Loucy (cell line): ENCODE measurements around the gene MOV10L1.
A peak's percentile ranks its signal among the peaks of the same experiment; 100 is the strongest.

Experiments
- H2AFZ ChIP-seq: fragments of 200-600 bp; sonication (generic); 2 replicates; pipeline ENCODE4 v1.6.0; 2016; ENCODE audit warnings: antibody characterized with exemption, mild to moderate bottlenecking, low read length, moderate library complexity
- H3F3A ChIP-seq: fragments of 200-600 bp; 2 replicates; pipeline ENCODE4 v1.6.0; 2016; ENCODE audit warnings: antibody characterized with exemption, low read depth, mild to moderate bottlenecking
- H3K27me3 ChIP-seq: fragments of 200-600 bp; sonication (generic); 2 replicates; pipeline ENCODE4 v1.6.1; 2014; ENCODE audit warnings: low read length, mild to moderate bottlenecking; ENCODE audit not compliant: insufficient read depth, poor library complexity, severe bottlenecking
- H3K36me3 ChIP-seq: fragments of 200-600 bp; sonication (generic); 2 replicates; pipeline ENCODE4 v1.6.1; 2016; ENCODE audit warnings: low read length; ENCODE audit not compliant: insufficient read depth
- H3K4me1 ChIP-seq: fragments of 200-600 bp; sonication (generic); 2 replicates; pipeline ENCODE4 v1.5.1; 2014; ENCODE audit warnings: low read length, mild to moderate bottlenecking; ENCODE audit not compliant: insufficient read depth, poor library complexity, severe bottlenecking
- H3K4me2 ChIP-seq: fragments of 200-600 bp; sonication (generic); 2 replicates; pipeline ENCODE4 v1.6.0; 2014; ENCODE audit warnings: antibody characterized with exemption, low read length, low read depth, mild to moderate bottlenecking; ENCODE audit not compliant: poor library complexity, severe bottlenecking
- H3K4me3 ChIP-seq: fragments of 200-600 bp; sonication (generic); 2 replicates; pipeline ENCODE4 v1.5.1; 2014; ENCODE audit warnings: low read length, mild to moderate bottlenecking, mixed read lengths; ENCODE audit not compliant: poor library complexity, severe bottlenecking
- H3K79me2 ChIP-seq: fragments of 200-600 bp; sonication (generic); 2 replicates; pipeline ENCODE4 v1.6.1; 2014; ENCODE audit warnings: low read length; ENCODE audit not compliant: insufficient read depth
- H3K9ac ChIP-seq: fragments of 200-600 bp; sonication (generic); 2 replicates; pipeline ENCODE4 v1.6.0; 2014; ENCODE audit warnings: mild to moderate bottlenecking, low read depth, low read length, moderate library complexity; ENCODE audit not compliant: poor library complexity, severe bottlenecking
- H3K9me2 ChIP-seq: fragments of 200-600 bp; sonication (generic); replicated peaks from 2 replicates; pipeline ENCODE4 v1.6.1; 2016; ENCODE audit warnings: low read depth, low read length, mixed read lengths
- H3K9me3 ChIP-seq: fragments of 200-600 bp; sonication (generic); 2 replicates; pipeline ENCODE4 v1.6.1; 2014; ENCODE audit warnings: mild to moderate bottlenecking, antibody characterized with exemption, low read length, low read depth; ENCODE audit not compliant: insufficient read depth
- H4K20me1 ChIP-seq: fragments of 200-600 bp; sonication (generic); 2 replicates; pipeline ENCODE4 v1.6.0; 2014; ENCODE audit warnings: antibody characterized with exemption, low read length, mild to moderate bottlenecking; ENCODE audit not compliant: insufficient read depth, poor library complexity, severe bottlenecking
- EZH2phosphoT487 ChIP-seq: fragments of 200-600 bp; IDR thresholded peaks from 2 replicates; pipeline ENCODE4 v1.6.1; 2018; ENCODE audit warnings: antibody characterized with exemption, mild to moderate bottlenecking, moderate library complexity, borderline replicate concordance
- TF ChIP-seq, protein P1 (sequence below): fragments of 200-600 bp; sonication (generic); conservative IDR thresholded peaks from 2 replicates; pipeline ENCODE4 v1.5.1; 2014; ENCODE audit warnings: mild to moderate bottlenecking, antibody characterized with exemption, low read length

MOV10L1 gene

DNA sequence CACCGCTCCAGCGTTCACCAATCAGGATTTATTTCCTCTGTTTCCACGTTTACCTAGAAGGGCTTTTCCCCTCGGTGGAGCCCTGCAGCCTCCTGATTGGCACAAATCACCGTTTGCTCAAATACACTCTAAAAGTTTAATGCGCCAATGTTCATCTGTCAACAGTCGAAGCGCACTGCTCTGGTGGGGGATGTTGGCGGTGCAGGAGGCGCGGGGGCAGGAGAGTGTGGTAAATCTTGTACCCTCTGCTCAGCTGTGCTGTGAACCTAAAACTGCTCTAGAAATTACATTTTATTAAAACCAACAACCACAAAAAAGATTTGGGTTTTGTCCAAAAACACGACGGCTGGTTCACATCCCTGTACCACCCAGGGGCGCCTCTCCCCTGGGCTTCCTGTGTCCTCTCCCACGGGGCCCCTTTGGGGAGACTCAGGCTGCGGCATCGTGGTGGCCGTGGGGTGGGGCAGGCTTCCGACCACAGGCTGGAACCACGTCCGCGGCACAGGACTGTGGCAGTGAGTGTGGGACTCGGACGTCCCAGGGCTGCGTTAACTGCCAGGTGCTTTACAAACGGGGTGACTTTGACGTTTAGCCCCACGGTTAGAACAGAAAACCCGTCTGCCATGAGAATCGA, 45.2 kb upstream of the MOV10L1 start:
- Histone ChIP-seq H3K9ac (no peak overlapping the region), H3K9me2 (no peaks in the 10 kb centered on the region), H3K36me3 (no peaks in the 10 kb centered on the region), H3K4me3 (peak overlapping the region; percentile 47), H3K27me3 (no peaks in the 10 kb centered on the region), H4K20me1 (no peaks in the 10 kb centered on the region), H2AFZ (peak overlapping the region; percentile 48; the same call in 1 of the 2 replicates), H3K4me2 (peak overlapping the region; percentile 74), H3K4me1 (peaks cover 18% of the 10 kb centered on the region), H3K79me2 (no peaks in the 10 kb centered on the region), H3F3A (no peaks in the 10 kb centered on the region), H3K9me3 (no peaks in the 10 kb centered on the region)
- TF ChIP-seq EZH2phosphoT487: no peak
- TF ChIP-seq, protein P1, sequence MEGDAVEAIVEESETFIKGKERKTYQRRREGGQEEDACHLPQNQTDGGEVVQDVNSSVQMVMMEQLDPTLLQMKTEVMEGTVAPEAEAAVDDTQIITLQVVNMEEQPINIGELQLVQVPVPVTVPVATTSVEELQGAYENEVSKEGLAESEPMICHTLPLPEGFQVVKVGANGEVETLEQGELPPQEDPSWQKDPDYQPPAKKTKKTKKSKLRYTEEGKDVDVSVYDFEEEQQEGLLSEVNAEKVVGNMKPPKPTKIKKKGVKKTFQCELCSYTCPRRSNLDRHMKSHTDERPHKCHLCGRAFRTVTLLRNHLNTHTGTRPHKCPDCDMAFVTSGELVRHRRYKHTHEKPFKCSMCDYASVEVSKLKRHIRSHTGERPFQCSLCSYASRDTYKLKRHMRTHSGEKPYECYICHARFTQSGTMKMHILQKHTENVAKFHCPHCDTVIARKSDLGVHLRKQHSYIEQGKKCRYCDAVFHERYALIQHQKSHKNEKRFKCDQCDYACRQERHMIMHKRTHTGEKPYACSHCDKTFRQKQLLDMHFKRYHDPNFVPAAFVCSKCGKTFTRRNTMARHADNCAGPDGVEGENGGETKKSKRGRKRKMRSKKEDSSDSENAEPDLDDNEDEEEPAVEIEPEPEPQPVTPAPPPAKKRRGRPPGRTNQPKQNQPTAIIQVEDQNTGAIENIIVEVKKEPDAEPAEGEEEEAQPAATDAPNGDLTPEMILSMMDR: 0 out of 2 replicates have a peak, but pooled peaks have one; percentile 17

DNA sequence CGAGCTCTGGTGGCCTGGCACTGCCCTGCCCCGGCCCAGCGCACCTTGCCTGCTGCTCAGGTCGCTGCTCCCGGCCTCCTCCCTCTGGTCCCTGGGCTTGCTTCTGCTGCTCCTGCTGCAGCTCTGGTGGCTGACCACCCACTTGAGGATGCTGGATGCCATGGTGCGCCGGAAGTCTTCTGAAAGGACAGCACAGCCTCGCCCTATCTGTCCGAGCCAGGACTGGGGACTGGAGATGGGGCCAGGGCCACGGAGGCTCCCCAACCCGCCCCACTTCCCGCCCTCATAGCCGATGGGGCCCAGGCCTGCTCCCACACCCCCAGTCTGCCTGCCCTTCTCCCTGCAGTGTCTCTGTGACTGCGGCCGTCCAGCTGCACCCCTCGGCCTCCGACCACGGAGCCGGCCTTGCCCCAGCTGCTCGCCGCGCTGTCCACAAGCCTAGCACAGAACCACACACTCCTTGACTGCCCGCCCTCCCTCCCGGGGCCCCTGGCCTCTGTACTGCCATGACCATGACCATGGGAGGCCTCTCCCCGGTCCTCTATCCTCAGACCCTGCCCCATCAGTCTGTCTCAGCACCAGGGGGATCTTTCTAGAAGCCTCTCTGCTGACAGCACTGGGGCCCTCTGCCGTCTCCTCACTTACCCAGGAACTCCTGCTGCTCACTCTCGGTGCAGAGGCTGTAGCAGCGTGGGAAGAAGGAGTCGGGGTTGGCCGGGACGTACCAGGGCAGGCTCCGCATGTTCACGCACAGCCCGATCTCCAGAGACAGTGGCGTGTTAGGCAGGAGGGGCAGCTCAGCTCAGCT, 44.4 kb upstream of the MOV10L1 start:
- Histone ChIP-seq H3K9me3 (no peaks in the 10 kb centered on the region), H3K36me3 (no peaks in the 10 kb centered on the region), H3K79me2 (no peaks in the 10 kb centered on the region), H3K4me3 (no peak overlapping the region), H3K4me1 (peaks cover 18% of the 10 kb centered on the region), H4K20me1 (no peaks in the 10 kb centered on the region), H3F3A (no peaks in the 10 kb centered on the region), H3K9me2 (no peaks in the 10 kb centered on the region), H2AFZ (no peak overlapping the region), H3K9ac (no peak overlapping the region), H3K4me2 (peak overlapping the region; percentile 74), H3K27me3 (no peaks in the 10 kb centered on the region)
- TF ChIP-seq, protein P1: no peak

DNA sequence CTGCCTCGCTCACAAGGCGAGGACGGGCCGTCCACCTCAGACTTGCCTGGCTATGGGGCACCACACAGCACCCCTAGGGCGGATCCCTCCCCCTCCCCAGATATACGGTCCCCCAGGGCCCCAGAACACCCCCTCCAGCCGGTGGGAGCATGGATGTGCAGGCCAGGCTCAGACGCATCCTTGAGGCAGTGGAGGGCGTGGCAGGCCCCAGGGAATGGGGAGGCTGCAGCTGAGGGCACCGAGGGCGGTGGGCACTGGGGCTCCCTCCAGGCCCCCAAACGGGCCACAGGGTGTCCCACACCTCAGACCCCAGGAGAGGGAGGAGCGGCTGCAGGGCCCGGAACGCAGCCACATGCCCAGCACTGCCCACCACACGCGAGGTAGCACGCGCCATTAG, 43.8 kb upstream of the MOV10L1 start:
- Histone ChIP-seq H3K9me2 (no peaks in the 10 kb centered on the region), H3K27me3 (no peaks in the 10 kb centered on the region), H3K4me2 (no peak overlapping the region), H3K36me3 (no peaks in the 10 kb centered on the region), H4K20me1 (no peaks in the 10 kb centered on the region), H3K9me3 (no peaks in the 10 kb centered on the region), H3K9ac (no peak overlapping the region), H3K4me1 (peaks cover 18% of the 10 kb centered on the region), H3K4me3 (no peak overlapping the region), H3F3A (no peaks in the 10 kb centered on the region), H3K79me2 (no peaks in the 10 kb centered on the region), H2AFZ (no peak overlapping the region)
- TF ChIP-seq EZH2phosphoT487: no peak
- TF ChIP-seq, protein P1: no peak
